ENCODE measurements around the gene GID8. TPM values are rescaled to one million over a fixed set of nuclear protein-coding genes. Genes with fewer than 3 reads are reported as not detected.

GID8 gene
- total and polyA plus RNA-seq, 2 of the 13 experiments (the other 11 are each of a cell fraction or from before 2014, with no cell fraction given) = 39.6 to 59.8 TPM

DNA sequence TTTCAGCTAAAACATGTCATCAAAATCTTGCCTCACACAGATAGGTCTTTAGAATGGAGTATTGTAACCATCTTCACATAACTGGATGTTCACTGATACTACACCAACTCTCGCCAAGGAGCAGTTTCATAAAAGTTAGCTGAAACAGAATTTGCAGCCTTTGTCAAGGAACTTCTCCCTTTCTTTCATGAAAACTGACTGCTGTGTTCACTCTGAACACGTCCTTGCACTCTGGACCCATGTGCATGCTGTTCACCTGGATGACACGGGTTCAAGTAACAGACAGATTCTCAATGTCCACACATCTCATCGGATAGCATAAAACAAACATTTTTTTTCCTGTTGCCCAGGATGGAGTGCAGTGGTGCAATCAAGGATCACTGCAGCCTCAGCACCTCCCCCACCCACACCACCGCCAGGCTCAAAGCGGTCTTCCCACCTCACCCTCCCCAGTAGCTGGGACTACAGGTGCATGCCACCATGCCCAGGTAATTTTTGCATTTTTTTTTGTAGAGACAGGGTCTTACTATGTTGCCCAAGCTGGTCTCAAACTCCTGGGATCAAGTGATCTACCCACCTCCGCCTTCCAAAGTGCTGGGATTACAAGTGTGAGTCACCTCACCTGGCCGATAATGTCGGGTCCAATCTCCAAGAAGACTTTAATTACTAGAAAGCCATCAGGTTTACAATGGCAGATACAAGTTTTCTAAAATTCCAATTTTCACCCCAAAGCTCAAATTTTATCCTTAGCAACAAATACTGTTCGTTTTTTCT lies 21.1 kb upstream of the GID8 start (continued):
- TF ChIP-seq, protein P1, sequence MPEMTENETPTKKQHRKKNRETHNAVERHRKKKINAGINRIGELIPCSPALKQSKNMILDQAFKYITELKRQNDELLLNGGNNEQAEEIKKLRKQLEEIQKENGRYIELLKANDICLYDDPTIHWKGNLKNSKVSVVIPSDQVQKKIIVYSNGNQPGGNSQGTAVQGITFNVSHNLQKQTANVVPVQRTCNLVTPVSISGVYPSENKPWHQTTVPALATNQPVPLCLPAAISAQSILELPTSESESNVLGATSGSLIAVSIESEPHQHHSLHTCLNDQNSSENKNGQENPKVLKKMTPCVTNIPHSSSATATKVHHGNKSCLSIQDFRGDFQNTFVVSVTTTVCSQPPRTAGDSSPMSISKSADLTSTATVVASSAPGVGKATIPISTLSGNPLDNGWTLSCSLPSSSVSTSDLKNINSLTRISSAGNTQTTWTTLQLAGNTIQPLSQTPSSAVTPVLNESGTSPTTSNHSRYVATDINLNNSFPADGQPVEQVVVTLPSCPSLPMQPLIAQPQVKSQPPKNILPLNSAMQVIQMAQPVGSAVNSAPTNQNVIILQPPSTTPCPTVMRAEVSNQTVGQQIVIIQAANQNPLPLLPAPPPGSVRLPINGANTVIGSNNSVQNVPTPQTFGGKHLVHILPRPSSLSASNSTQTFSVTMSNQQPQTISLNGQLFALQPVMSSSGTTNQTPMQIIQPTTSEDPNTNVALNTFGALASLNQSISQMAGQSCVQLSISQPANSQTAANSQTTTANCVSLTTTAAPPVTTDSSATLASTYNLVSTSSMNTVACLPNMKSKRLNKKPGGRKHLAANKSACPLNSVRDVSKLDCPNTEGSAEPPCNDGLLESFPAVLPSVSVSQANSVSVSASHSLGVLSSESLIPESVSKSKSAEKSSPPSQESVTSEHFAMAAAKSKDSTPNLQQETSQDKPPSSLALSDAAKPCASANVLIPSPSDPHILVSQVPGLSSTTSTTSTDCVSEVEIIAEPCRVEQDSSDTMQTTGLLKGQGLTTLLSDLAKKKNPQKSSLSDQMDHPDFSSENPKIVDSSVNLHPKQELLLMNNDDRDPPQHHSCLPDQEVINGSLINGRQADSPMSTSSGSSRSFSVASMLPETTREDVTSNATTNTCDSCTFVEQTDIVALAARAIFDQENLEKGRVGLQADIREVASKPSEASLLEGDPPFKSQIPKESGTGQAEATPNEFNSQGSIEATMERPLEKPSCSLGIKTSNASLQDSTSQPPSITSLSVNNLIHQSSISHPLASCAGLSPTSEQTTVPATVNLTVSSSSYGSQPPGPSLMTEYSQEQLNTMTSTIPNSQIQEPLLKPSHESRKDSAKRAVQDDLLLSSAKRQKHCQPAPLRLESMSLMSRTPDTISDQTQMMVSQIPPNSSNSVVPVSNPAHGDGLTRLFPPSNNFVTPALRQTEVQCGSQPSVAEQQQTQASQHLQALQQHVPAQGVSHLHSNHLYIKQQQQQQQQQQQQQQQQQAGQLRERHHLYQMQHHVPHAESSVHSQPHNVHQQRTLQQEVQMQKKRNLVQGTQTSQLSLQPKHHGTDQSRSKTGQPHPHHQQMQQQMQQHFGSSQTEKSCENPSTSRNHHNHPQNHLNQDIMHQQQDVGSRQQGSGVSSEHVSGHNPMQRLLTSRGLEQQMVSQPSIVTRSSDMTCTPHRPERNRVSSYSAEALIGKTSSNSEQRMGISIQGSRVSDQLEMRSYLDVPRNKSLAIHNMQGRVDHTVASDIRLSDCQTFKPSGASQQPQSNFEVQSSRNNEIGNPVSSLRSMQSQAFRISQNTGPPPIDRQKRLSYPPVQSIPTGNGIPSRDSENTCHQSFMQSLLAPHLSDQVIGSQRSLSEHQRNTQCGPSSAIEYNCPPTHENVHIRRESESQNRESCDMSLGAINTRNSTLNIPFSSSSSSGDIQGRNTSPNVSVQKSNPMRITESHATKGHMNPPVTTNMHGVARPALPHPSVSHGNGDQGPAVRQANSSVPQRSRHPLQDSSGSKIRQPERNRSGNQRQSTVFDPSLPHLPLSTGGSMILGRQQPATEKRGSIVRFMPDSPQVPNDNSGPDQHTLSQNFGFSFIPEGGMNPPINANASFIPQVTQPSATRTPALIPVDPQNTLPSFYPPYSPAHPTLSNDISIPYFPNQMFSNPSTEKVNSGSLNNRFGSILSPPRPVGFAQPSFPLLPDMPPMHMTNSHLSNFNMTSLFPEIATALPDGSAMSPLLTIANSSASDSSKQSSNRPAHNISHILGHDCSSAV (CRISPR knock-in tag; IDR thresholded peaks at IDR 0.05; ENCODE audit: borderline replicate concordance) = no peak
- TF ChIP-seq THAP11 (CRISPR knock-in tag; IDR thresholded peaks at IDR 0.05) = peak; percentile 89
- TF ChIP-seq HOXD1 (CRISPR knock-in tag; IDR thresholded peaks at IDR 0.05) = peak; percentile 94
- peak; percentile 89 for TF ChIP-seq CREM (IDR thresholded peaks at IDR 0.05)
- no peak for TF ChIP-seq CREM (CRISPR knock-in tag; IDR thresholded peaks at IDR 0.05)
- no peak; the same call in 1 of the 2 replicates for TF ChIP-seq CBFB (CRISPR knock-in tag; IDR thresholded peaks at IDR 0.05)
- TF ChIP-seq ZSCAN31 (CRISPR knock-in tag; IDR thresholded peaks at IDR 0.05; ENCODE audit: low read depth) = peak; percentile 81; the same call in 1 of the 2 replicates
- 0 out of 2 replicates have a peak, but pooled peaks have one; percentile 38 for TF ChIP-seq DNMT3B (CRISPR knock-in tag; conservative IDR thresholded peaks at IDR 0.05)
- peak in 1 of 2 experiments; percentile 96; a peak in 3 of 4 replicates for TF ChIP-seq KLF16 (CRISPR knock-in tag; IDR thresholded peaks at IDR 0.05)
- TF ChIP-seq, protein P2, sequence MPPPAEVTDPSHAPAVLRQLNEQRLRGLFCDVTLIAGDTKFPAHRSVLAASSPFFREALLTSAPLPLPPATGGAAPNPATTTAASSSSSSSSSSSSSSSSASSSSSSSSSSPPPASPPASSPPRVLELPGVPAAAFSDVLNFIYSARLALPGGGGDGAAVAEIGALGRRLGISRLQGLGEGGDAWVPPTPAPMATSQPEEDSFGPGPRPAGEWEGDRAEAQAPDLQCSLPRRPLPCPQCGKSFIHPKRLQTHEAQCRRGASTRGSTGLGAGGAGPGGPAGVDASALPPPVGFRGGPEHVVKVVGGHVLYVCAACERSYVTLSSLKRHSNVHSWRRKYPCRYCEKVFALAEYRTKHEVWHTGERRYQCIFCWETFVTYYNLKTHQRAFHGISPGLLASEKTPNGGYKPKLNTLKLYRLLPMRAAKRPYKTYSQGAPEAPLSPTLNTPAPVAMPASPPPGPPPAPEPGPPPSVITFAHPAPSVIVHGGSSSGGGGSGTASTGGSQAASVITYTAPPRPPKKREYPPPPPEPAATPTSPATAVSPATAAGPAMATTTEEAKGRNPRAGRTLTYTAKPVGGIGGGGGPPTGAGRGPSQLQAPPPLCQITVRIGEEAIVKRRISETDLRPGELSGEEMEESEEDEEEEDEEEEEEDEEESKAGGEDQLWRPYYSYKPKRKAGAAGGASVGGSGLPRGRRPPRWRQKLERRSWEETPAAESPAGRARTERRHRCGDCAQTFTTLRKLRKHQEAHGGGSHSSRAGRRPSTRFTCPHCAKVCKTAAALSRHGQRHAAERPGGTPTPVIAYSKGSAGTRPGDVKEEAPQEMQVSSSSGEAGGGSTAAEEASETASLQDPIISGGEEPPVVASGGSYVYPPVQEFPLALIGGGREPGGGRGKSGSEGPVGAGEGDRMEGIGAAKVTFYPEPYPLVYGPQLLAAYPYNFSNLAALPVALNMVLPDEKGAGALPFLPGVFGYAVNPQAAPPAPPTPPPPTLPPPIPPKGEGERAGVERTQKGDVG (CRISPR knock-in tag; IDR thresholded peaks at IDR 0.05; ENCODE audit: borderline replicate concordance) = peak; percentile 93; the same call in 1 of the 2 replicates
- TF ChIP-seq ZFP1 (CRISPR knock-in tag; IDR thresholded peaks at IDR 0.05) = peak; percentile 95; the same call in 1 of the 2 replicates
- TF ChIP-seq ZMAT3 (CRISPR knock-in tag; conservative IDR thresholded peaks at IDR 0.05) = peak; percentile 96
- TF ChIP-seq, protein P3, sequence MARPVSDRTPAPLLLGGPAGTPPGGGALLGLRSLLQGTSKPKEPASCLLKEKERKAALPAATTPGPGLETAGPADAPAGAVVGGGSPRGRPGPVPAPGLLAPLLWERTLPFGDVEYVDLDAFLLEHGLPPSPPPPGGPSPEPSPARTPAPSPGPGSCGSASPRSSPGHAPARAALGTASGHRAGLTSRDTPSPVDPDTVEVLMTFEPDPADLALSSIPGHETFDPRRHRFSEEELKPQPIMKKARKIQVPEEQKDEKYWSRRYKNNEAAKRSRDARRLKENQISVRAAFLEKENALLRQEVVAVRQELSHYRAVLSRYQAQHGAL (CRISPR knock-in tag; IDR thresholded peaks at IDR 0.05; ENCODE audit: not compliant biosample characterization) = no peak
- TF ChIP-seq, protein P4, sequence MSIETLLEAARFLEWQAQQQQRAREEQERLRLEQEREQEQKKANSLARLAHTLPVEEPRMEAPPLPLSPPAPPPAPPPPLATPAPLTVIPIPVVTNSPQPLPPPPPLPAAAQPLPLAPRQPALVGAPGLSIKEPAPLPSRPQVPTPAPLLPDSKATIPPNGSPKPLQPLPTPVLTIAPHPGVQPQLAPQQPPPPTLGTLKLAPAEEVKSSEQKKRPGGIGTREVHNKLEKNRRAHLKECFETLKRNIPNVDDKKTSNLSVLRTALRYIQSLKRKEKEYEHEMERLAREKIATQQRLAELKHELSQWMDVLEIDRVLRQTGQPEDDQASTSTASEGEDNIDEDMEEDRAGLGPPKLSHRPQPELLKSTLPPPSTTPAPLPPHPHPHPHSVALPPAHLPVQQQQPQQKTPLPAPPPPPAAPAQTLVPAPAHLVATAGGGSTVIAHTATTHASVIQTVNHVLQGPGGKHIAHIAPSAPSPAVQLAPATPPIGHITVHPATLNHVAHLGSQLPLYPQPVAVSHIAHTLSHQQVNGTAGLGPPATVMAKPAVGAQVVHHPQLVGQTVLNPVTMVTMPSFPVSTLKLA (IDR thresholded peaks at IDR 0.05) = peak; percentile 78
- 0 out of 2 replicates have a peak, but pooled peaks have one; percentile 38 for TF ChIP-seq ZNF230 (CRISPR knock-in tag; IDR thresholded peaks at IDR 0.05)
- peak; percentile 99 for TF ChIP-seq ELF3 (CRISPR knock-in tag; IDR thresholded peaks at IDR 0.05)
